Effector memory CD4-positive, alpha-beta T cell (primary cell): ENCODE data around the gene TM4SF5.

Source experiments
- DNase-seq, 3 donors: peaks; one replicate each; pipeline ENCODE4 v3.0.0-alpha.2; 2020
- H3K27ac ChIP-seq: 2 replicates; pipeline ENCODE4 v1.7.0; 2013; ENCODE audit warnings: mild to moderate bottlenecking, low read length, moderate library complexity; ENCODE audit not compliant: insufficient read depth, poor library complexity, severe bottlenecking
- H3K27me3 ChIP-seq: replicated peaks from 2 replicates; pipeline ENCODE4 v1.7.0; 2013; ENCODE audit warnings: mild to moderate bottlenecking, low read length; ENCODE audit not compliant: insufficient read depth, control insufficient read depth, poor library complexity, severe bottlenecking
- H3K36me3 ChIP-seq: 2 replicates; pipeline ENCODE4 v1.7.0; 2013; ENCODE audit warnings: mild to moderate bottlenecking, low read length, moderate library complexity; ENCODE audit not compliant: control insufficient read depth, insufficient read depth
- H3K4me1 ChIP-seq: 2 replicates; pipeline ENCODE4 v1.7.0; 2013; ENCODE audit warnings: low read length, mild to moderate bottlenecking; ENCODE audit not compliant: control insufficient read depth, insufficient read depth, poor library complexity, severe bottlenecking
- H3K4me3 ChIP-seq: 2 replicates; pipeline ENCODE4 v1.7.0; 2013; ENCODE audit warnings: low read length, low read depth, mild to moderate bottlenecking; ENCODE audit not compliant: insufficient read depth, poor library complexity, severe bottlenecking
- H3K9me3 ChIP-seq: 2 replicates; pipeline ENCODE4 v1.7.0; 2013; ENCODE audit warnings: mild to moderate bottlenecking, low read length, moderate library complexity; ENCODE audit not compliant: control insufficient read depth

Gene TM4SF5

DNA sequence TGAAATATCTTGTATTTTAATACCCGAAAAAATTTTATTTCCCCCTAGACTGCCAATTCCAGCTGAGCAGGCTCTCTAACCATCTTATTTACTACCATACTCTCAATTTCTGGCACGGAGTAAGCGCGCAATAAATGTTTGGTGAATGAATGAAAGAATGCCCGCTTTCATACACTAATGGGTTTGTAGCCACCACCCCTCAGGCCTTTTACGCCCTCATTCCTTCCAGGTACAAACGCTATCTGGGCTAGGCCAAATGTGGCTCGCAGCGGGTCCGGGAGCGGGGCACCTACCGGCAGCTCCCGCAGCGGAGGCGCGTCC lies 34.7 kb downstream of the TM4SF5 start:
- Histone ChIP-seq H3K27ac (peak overlapping the region; percentile 57), H3K36me3 (peaks cover 10% of the 10 kb centered on the region), H3K4me3 (peak overlapping the region; percentile 48), H3K9me3 (no peaks in the 10 kb centered on the region), H3K27me3 (no peaks in the 10 kb centered on the region), H3K4me1 (peaks cover 5% of the 10 kb centered on the region)
- DNase-seq = no peak

DNA sequence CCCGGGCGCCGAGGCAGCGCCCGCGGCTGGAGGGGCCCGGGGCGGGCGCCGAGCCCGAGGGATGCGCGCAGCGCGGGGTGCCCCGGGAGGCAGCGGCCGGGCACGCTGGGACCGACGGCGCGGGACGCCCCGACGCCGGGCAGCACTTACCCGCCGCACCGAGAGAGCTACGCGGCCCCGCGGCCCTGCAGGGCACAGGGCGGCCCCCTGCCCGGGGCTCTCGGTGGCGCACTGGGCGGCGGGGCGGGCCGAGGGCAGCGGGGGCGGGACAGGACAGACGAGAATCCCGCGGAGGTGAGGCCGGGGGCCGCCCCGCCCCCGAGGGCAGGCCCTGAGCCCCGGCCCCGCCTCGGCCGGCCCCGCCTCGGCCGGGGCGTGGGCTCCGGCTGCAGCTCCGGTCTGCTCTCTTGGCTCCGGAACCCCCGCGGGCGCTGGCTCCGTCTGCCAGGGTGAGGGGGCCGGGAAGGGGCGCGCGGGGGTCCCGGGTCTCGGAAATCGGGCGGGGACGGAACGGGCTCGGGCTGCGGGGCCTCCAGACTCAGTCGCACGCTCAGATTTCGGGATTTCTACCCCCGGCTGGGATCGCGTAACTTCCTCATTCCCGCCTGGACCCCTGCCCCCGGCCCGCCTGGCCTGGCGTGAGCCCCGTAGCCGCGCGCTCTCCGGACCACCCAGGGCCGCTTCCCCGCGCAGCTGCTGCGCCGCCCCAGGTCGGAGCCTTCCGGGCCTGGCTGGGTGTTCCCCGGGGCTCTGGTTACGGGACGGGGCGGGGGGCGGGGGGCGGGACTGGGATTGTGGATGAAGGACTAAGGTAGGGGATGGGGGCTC lies 35.3 kb downstream of the TM4SF5 start, which contains the start of gene PLD2:
Gene PLD2 (plus strand): TSS at position 376 of the 828 bp plus-strand sequence. CDS start 621 bp downstream, outside the sequence.
- Histone ChIP-seq H3K4me1 (peaks cover 5% of the 10 kb centered on the region), H3K27me3 (no peaks in the 10 kb centered on the region), H3K4me3 (peak within 1 kb of the TSS; percentile 75), H3K27ac (peak within 1 kb of the TSS; percentile 66), H3K9me3 (no peaks in the 10 kb centered on the region), H3K36me3 (peaks cover 10% of the 10 kb centered on the region)
- DNase-seq = peak; percentile 79 to 83 (median 79)

DNA sequence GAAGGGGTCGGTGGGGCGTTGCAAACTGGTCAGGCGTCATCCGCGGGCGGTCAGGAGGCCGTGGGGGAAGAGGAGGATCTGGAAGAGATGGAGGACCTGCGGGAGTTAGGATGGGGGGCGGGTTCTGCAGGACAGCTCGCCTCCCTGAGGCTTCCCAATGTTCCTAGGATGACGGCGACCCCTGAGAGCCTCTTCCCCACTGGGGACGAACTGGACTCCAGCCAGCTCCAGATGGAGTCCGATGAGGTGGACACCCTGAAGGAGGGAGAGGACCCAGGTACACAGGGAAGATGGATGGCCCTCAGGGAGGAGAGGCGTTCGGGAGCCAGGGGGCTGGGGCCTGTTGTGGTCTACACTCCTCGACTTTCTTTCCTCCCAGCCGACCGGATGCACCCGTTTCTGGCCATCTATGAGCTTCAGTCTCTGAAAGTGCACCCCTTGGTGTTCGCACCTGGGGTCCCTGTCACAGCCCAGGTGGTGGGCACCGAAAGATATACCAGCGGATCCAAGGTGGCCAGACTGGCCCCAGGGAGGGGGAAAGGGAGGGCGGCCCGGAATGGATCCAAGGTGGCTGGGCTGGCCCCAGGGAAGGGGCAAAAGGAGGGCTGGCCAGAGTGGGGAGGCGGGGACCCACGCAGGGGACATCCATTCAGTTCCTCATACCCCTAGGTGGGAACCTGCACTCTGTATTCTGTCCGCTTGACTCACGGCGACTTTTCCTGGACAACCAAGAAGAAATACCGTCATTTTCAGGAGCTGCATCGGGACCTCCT lies 36.1 kb downstream of the TM4SF5 start:
- no peak overlapping the region for H3K27ac ChIP-seq
- peaks cover 10% of the 10 kb centered on the region for H3K36me3 ChIP-seq
- no peak for DNase-seq
- H3K4me1 ChIP-seq = peaks cover 5% of the 10 kb centered on the region
- H3K9me3 ChIP-seq = no peaks in the 10 kb centered on the region
- H3K4me3 ChIP-seq = peak overlapping the region; percentile 75
- H3K27me3 ChIP-seq = no peaks in the 10 kb centered on the region

DNA sequence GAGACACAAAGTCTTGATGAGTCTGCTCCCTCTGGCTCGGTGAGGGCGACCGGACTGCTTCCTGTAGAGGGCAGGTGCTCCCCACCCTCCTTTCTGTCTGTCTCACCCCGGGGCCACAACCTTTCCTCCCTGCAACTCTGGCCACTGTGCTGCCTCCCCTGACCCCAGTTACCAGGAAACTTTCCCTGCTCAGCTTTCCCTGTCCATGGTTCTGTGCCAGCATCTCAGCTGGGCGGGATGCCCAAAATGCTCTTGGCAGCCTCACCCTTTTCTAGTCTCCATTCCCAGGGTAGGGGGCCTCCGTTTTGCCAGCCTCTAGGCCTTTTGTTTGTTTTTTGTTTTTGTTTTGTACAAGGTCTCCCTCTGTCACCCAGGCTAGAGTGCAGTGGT lies 36.7 kb downstream of the TM4SF5 start:
- H3K27me3 ChIP-seq = no peaks in the 10 kb centered on the region
- DNase-seq = no peak
- no peaks in the 10 kb centered on the region for H3K9me3 ChIP-seq
- peaks cover 5% of the 10 kb centered on the region for H3K4me1 ChIP-seq
- no peak overlapping the region for H3K4me3 ChIP-seq
- H3K36me3 ChIP-seq = peaks cover 10% of the 10 kb centered on the region
- no peak overlapping the region for H3K27ac ChIP-seq

DNA sequence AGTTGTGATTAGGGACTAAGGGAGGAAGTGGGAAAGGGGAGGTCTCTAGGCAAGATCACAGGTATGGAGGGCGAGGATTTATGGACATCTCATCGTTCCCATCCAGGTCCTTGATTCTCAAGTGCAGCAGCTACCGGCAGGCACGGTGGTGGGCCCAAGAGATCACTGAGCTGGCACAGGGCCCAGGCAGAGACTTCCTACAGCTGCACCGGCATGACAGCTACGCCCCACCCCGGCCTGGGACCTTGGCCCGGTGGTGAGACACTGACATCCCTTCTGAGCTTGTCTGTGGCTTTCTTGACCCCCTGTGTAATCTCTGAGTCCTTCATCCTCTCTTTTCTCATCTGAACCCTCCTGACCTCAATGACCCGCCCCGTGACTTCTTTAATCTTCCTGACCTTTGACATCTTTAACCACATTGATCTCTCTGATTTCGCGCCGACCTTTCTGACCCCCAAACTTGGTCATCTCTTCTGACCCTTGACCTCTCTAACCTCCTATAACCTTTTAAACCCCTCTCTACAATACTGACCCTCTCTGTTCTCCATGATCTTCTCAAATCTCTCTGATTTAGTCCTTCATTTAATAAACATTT lies 39.1 kb downstream of the TM4SF5 start:
- no peak overlapping the region for H3K27ac ChIP-seq
- no peak overlapping the region for H3K4me3 ChIP-seq
- H3K4me1 ChIP-seq = peaks cover 5% of the 10 kb centered on the region
- no peaks in the 10 kb centered on the region for H3K9me3 ChIP-seq
- no peak for DNase-seq
- no peaks in the 10 kb centered on the region for H3K27me3 ChIP-seq
- H3K36me3 ChIP-seq = peaks cover 16% of the 10 kb centered on the region

DNA sequence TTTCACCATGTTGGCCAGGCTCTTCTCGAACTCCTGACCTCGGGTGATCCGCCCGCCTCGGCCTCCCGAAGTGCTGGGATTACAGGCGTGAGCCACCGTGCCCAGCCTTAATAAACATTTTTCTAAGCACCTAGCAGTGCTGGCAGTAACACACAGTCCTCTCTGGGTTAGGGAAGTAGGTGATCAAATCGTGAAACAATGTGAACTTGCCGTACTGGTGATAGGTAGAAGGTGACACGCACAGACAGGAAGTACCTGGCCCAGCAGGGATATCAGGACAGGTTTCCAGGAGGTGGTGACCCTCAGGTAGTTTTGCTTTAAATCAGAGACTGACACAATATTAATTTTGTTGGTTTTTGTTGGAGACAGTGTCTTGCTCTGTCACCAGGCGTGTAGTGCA lies 39.8 kb downstream of the TM4SF5 start:
- H3K9me3 ChIP-seq = no peaks in the 10 kb centered on the region
- H3K27me3 ChIP-seq = no peaks in the 10 kb centered on the region
- peaks cover 5% of the 10 kb centered on the region for H3K4me1 ChIP-seq
- no peak for DNase-seq
- peaks cover 17% of the 10 kb centered on the region for H3K36me3 ChIP-seq
- H3K4me3 ChIP-seq = no peak overlapping the region
- no peak overlapping the region for H3K27ac ChIP-seq

DNA sequence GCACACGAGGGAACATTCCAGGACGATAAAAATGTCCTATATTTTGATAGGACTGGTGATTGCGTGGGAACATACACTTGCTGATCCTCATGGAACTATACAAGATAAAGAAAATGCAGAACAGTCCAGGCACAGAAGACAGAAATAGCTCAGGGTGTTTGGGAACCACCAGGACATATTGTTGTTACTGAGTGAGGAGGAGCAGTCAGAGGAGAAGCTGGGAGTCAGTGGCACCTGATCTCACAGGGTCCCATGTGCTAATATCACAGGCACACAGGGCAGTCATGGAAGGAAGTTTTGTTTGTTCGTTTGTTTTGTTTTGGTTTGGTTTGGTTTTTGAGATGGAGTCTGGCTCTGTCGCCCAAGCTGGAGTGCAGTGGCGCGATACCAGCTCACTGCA lies 41.0 kb downstream of the TM4SF5 start:
- no peaks in the 10 kb centered on the region for H3K27me3 ChIP-seq
- no peaks in the 10 kb centered on the region for H3K9me3 ChIP-seq
- no peak overlapping the region for H3K4me3 ChIP-seq
- H3K4me1 ChIP-seq = peaks cover 3% of the 10 kb centered on the region
- peaks cover 17% of the 10 kb centered on the region for H3K36me3 ChIP-seq
- H3K27ac ChIP-seq = no peak overlapping the region
- DNase-seq = no peak

DNA sequence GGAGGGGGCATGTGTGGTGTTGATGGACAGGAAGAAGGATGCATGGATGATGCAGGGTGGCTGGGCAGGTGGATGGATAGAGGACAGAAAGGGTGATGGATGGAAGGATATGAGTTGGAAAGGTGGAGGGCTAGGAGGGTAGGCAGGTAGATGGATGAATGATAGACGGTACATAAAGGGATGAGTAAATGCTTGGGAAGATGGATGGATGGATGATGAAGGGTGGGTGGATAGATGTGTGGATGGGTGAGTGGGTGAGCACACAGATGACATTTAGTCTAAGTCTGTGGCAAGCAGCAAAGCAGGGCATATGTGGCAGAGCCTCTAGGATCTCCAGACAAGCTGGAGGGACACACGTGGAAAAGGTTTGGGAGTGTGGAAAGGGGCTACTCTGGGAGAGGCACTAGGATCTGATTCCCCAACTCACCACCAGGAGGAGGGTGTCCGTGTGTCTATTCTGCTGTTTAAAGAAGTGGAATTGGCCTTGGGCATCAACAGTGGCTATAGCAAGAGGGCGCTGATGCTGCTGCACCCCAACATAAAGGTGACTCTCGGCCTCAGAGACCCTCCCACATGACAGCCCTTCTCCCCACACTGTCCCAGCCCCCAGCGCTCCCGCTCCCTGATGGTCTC lies 43.5 kb downstream of the TM4SF5 start:
- peaks cover 7% of the 10 kb centered on the region for H3K36me3 ChIP-seq

DNA sequence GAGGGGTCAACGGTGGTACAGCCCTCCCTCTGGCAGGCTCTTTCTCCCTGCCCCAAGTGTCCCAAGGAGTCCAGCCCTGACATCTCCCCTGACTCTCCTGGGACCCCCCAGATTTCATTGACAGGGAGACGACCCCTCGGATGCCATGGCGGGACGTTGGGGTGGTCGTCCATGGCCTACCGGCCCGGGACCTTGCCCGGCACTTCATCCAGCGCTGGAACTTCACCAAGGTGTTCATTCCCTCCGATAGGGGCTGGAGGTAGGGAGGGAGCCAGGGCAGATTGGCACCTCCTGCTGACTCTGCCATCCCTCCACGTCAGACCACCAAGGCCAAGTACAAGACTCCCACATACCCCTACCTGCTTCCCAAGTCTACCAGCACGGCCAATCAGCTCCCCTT lies 45.1 kb downstream of the TM4SF5 start:
- Histone ChIP-seq H3K9me3 (no peaks in the 10 kb centered on the region), H3K4me3 (no peak overlapping the region), H3K27ac (no peak overlapping the region), H3K36me3 (peaks cover 7% of the 10 kb centered on the region), H3K27me3 (no peaks in the 10 kb centered on the region), H3K4me1 (no peaks in the 10 kb centered on the region)
- DNase-seq = no peak

More for the DNA sequence above, 43.5 kb downstream of the TM4SF5 start:
- Histone ChIP-seq H3K27ac (no peak overlapping the region), H3K27me3 (no peaks in the 10 kb centered on the region), H3K9me3 (no peaks in the 10 kb centered on the region), H3K4me1 (no peaks in the 10 kb centered on the region), H3K4me3 (no peak overlapping the region)
- DNase-seq = no peak
